Measurements from ENCODE around the gene TBC1D10A. TPM values are rescaled to one million over a fixed set of nuclear protein-coding genes. Genes with fewer than 3 reads are reported as not detected.

TBC1D10A gene
- total and polyA plus RNA-seq, 2 experiments from 2014 or later: 3.3 to 8.8 TPM

DNA sequence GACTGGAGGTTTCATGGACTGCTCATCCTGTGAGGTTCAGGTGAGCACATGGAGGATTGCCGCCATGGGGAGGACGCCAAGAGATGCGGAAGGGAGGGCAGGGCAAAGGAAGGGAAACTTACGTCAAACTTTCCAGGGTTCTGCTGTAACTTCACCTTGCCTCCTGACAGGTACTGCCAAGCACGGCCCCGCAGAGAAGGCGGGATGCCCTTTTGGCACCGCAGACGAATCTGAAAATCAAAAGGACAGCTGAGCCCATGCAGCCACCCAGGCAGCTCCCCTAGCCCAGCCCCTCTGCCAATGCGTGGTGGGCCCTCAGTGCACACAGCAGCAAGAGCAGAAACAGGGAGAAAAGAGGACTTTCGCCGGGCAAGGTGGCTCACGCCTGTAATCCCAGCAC lies 27.4 kb downstream of the TBC1D10A start:
- no peak for ATAC-seq
- H3K79me2 ChIP-seq (replicated peaks; ENCODE audit: insufficient read depth): no peaks in the 10 kb centered on the region
- no peaks in the 10 kb centered on the region; the same call in 2 of the 3 replicates for H3K36me3 Mint-ChIP-seq (ENCODE audit: low read depth)
- TF ChIP-seq JUNB (IDR thresholded peaks at IDR 0.05; ENCODE audit: unreplicated experiment) (no peak), POLR2AphosphoS5 (IDR thresholded peaks at IDR 0.05; ENCODE audit: low read depth) (no peak)
- H3K9me3 Mint-ChIP-seq: no peaks in the 10 kb centered on the region
- DNase-seq (ENCODE audit: low spot score): no peak
- H3K27ac ChIP-seq (ENCODE audit: low read depth): no peak overlapping the region
- H3F3A ChIP-seq (replicated peaks; ENCODE audit: low read depth): no peaks in the 10 kb centered on the region
- H3K36me3 ChIP-seq (ENCODE audit: insufficient read depth): no peaks in the 10 kb centered on the region
- no peak overlapping the region for H3K4me2 ChIP-seq
- H4K20me1 ChIP-seq (replicated peaks; ENCODE audit: insufficient read depth): no peaks in the 10 kb centered on the region
- H3K4me3 ChIP-seq: no peak overlapping the region
- H3K9me2 ChIP-seq (ENCODE audit: insufficient read depth): no peaks in the 10 kb centered on the region
- H3K4me1 ChIP-seq (ENCODE audit: insufficient read depth): no peaks in the 10 kb centered on the region
- H3K27me3 ChIP-seq (ENCODE audit: insufficient read depth): no peaks in the 10 kb centered on the region
- H3K27me3 Mint-ChIP-seq (ENCODE audit: insufficient read depth, low read depth, poor library complexity): peaks cover 13% of the 10 kb centered on the region
- H3K4me1 Mint-ChIP-seq: peaks cover 16% of the 10 kb centered on the region
- H3K4me3 Mint-ChIP-seq: no peak overlapping the region
- no peak overlapping the region for H2AFZ ChIP-seq
- H3K27ac Mint-ChIP-seq: no peak overlapping the region

DNA sequence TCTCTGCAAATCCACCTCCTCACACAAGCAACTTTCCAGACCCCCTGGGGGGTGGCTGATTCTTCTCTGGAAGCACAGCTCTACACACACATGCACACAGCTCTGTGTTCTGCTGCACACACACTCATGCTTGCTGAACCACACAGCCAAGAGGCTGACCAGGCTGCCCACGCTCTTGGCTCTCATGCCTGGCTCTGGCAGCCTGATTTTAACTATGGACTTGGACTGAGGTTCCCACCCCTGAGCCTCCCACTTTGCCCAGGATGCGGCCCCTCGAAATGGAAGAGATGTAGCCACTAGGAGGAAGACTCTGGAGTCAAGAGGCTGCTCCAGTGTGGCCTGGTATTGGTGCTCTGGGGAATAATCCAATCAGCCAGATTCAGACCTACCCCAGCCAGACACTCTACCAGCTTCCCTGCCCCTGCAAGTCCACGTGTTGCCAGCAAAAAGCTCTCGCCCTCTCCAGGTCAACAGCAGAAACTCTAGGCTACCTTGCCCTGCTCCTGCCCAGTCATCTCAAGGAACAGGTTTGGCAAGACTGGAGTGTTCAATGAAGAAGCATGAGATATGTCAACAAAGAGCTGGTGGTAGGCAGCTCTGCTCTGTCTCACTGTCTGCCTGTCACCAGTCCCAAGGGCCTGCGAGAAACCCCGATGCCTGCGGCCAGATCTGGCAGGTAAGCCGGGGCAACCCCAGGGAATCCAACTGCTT lies 28.6 kb downstream of the TBC1D10A start:
- H3F3A ChIP-seq (replicated peaks; ENCODE audit: low read depth): no peaks in the 10 kb centered on the region
- no peak for DNase-seq (ENCODE audit: low spot score)
- peaks cover 14% of the 10 kb centered on the region for H3K27me3 Mint-ChIP-seq (ENCODE audit: insufficient read depth, low read depth, poor library complexity)
- H4K20me1 ChIP-seq (replicated peaks; ENCODE audit: insufficient read depth): no peaks in the 10 kb centered on the region
- no peak overlapping the region for H3K4me2 ChIP-seq
- no peaks in the 10 kb centered on the region for H3K27me3 ChIP-seq (ENCODE audit: insufficient read depth)
- TF ChIP-seq, protein P1, sequence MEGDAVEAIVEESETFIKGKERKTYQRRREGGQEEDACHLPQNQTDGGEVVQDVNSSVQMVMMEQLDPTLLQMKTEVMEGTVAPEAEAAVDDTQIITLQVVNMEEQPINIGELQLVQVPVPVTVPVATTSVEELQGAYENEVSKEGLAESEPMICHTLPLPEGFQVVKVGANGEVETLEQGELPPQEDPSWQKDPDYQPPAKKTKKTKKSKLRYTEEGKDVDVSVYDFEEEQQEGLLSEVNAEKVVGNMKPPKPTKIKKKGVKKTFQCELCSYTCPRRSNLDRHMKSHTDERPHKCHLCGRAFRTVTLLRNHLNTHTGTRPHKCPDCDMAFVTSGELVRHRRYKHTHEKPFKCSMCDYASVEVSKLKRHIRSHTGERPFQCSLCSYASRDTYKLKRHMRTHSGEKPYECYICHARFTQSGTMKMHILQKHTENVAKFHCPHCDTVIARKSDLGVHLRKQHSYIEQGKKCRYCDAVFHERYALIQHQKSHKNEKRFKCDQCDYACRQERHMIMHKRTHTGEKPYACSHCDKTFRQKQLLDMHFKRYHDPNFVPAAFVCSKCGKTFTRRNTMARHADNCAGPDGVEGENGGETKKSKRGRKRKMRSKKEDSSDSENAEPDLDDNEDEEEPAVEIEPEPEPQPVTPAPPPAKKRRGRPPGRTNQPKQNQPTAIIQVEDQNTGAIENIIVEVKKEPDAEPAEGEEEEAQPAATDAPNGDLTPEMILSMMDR (conservative IDR thresholded peaks at IDR 0.05; ENCODE audit: low read depth in 2 of 2): no peak
- TF ChIP-seq JUNB (IDR thresholded peaks at IDR 0.05; ENCODE audit: unreplicated experiment): no peak
- TF ChIP-seq, protein P2, sequence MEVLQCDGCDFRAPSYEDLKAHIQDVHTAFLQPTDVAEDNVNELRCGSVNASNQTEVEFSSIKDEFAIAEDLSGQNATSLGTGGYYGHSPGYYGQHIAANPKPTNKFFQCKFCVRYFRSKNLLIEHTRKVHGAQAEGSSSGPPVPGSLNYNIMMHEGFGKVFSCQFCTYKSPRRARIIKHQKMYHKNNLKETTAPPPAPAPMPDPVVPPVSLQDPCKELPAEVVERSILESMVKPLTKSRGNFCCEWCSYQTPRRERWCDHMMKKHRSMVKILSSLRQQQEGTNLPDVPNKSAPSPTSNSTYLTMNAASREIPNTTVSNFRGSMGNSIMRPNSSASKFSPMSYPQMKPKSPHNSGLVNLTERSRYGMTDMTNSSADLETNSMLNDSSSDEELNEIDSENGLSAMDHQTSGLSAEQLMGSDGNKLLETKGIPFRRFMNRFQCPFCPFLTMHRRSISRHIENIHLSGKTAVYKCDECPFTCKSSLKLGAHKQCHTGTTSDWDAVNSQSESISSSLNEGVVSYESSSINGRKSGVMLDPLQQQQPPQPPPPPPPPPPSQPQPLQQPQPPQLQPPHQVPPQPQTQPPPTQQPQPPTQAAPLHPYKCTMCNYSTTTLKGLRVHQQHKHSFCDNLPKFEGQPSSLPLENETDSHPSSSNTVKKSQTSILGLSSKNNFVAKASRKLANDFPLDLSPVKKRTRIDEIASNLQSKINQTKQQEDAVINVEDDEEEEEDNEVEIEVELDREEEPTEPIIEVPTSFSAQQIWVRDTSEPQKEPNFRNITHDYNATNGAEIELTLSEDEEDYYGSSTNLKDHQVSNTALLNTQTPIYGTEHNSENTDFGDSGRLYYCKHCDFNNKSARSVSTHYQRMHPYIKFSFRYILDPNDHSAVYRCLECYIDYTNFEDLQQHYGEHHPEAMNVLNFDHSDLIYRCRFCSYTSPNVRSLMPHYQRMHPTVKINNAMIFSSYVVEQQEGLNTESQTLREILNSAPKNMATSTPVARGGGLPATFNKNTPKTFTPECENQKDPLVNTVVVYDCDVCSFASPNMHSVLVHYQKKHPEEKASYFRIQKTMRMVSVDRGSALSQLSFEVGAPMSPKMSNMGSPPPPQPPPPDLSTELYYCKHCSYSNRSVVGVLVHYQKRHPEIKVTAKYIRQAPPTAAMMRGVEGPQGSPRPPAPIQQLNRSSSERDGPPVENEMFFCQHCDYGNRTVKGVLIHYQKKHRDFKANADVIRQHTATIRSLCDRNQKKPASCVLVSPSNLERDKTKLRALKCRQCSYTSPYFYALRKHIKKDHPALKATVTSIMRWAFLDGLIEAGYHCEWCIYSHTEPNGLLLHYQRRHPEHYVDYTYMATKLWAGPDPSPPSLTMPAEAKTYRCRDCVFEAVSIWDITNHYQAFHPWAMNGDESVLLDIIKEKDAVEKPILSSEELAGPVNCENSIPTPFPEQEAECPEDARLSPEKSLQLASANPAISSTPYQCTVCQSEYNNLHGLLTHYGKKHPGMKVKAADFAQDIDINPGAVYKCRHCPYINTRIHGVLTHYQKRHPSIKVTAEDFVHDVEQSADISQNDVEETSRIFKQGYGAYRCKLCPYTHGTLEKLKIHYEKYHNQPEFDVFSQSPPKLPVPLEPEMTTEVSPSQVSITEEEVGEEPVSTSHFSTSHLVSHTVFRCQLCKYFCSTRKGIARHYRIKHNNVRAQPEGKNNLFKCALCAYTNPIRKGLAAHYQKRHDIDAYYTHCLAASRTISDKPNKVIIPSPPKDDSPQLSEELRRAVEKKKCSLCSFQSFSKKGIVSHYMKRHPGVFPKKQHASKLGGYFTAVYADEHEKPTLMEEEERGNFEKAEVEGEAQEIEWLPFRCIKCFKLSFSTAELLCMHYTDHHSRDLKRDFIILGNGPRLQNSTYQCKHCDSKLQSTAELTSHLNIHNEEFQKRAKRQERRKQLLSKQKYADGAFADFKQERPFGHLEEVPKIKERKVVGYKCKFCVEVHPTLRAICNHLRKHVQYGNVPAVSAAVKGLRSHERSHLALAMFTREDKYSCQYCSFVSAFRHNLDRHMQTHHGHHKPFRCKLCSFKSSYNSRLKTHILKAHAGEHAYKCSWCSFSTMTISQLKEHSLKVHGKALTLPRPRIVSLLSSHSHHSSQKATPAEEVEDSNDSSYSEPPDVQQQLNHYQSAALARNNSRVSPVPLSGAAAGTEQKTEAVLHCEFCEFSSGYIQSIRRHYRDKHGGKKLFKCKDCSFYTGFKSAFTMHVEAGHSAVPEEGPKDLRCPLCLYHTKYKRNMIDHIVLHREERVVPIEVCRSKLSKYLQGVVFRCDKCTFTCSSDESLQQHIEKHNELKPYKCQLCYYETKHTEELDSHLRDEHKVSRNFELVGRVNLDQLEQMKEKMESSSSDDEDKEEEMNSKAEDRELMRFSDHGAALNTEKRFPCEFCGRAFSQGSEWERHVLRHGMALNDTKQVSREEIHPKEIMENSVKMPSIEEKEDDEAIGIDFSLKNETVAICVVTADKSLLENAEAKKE (CRISPR knock-in tag; IDR thresholded peaks at IDR 0.05): no peak
- H3K4me1 Mint-ChIP-seq: peaks cover 16% of the 10 kb centered on the region
- no peak; the same call in 2 of the 3 replicates for ATAC-seq
- no peak overlapping the region for H2AFZ ChIP-seq
- H3K36me3 ChIP-seq (ENCODE audit: insufficient read depth): no peaks in the 10 kb centered on the region
- no peak overlapping the region for H3K27ac Mint-ChIP-seq
- H3K4me3 Mint-ChIP-seq: no peak overlapping the region
- H3K36me3 Mint-ChIP-seq (ENCODE audit: low read depth): no peaks in the 10 kb centered on the region; the same call in 2 of the 3 replicates
- H3K79me2 ChIP-seq (replicated peaks; ENCODE audit: insufficient read depth): no peaks in the 10 kb centered on the region
- no peaks in the 10 kb centered on the region for H3K4me1 ChIP-seq (ENCODE audit: insufficient read depth)
- H3K9me3 Mint-ChIP-seq: no peaks in the 10 kb centered on the region
- H3K27ac ChIP-seq (ENCODE audit: low read depth): no peak overlapping the region
- H3K9me2 ChIP-seq (ENCODE audit: insufficient read depth): no peaks in the 10 kb centered on the region
- H3K4me3 ChIP-seq: no peak overlapping the region
